ENCODE measurements around the gene SKAP2. TPM values are rescaled to one million over a fixed set of nuclear protein-coding genes. Genes with fewer than 3 reads are reported as not detected.

Gene SKAP2
- total RNA-seq, 2 experiments from 2014 or later: 7.8 to 10.4 TPM

DNA sequence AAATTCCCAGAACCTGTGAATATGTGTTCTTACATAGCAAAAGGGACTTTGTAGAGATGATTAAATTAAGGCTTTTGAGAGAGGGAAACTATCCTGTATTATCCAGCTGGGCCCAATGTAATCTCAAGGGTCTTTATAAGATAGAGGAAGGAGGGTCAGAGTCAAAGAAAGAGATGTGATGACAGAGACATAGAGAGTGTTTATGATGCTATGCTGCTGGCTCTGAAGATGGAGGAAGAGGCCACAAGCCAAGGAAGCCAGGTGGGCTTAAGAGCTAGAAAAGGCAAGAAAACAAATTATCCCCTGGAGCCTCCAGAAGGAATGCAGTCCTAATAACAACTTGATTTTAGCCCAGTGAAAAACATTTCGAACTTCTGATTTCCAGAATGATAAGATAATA, 15.3 kb upstream of the SKAP2 start:
- Mint-ChIP-seq H3K27me3 (peaks cover 5% of the 10 kb centered on the region), H3K9me3 (ENCODE audit: low read depth) (peaks cover 2% of the 10 kb centered on the region), H3K4me3 (no peak overlapping the region), H3K27ac (no peak overlapping the region), H3K4me1 (no peaks in the 10 kb centered on the region), H3K36me3 (ENCODE audit: low read depth) (no peaks in the 10 kb centered on the region)
- no peak for DNase-seq
- ChIA-PET POLR2A (no interaction called here), CTCF (no interaction called here)
- ATAC-seq: no peak
- intact Hi-C loops (cut with DNase I, micrococcal nuclease): no loop called here

- Mint-ChIP-seq H3K9me3 (ENCODE audit: low read depth) (peaks cover 2% of the 10 kb centered on the region), H3K27me3 (peaks cover 31% of the 10 kb centered on the region), H3K4me1 (peaks cover 11% of the 10 kb centered on the region), H3K36me3 (ENCODE audit: low read depth) (peaks cover 3% of the 10 kb centered on the region), H3K4me3 (no peak overlapping the region), H3K27ac (no peak overlapping the region)
- no peak for ATAC-seq
- intact Hi-C loops (cut with DNase I, micrococcal nuclease): loop anchor here (5.0 to 10.0 kb wide), 2 partner anchors 163 to 1014 kb away; no protein-coding TSS in a partner anchor
- no peak for DNase-seq
- CTCF ChIA-PET: no interaction called here
- POLR2A ChIA-PET: no interaction called here
These were observed 4.6 kb upstream of the SKAP2 start for GRCh38 chr7:26868841-26869495.

DNA sequence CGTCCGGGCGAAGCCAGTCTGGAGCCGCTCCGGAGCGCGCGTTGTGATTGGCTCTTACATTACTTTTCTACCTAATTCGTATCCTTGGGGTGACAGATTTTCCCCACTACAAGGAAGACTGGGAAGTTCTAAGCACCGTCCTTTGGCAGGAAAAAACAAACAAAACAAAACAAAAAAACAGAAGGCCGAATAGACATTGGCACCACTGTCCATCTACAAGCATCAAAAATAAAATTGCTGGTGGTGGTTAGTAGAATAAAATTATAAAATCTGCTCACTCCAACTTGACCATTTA, 651 bp upstream of the SKAP2 start:
- CTCF ChIA-PET: interaction anchor here (0.9 kb wide), 1 partner anchor 331 kb away, joined by 3 read pairs; no protein-coding TSS in a partner anchor
- H3K27ac Mint-ChIP-seq: peak overlapping the region; percentile 83
- peaks cover 17% of the 10 kb centered on the region for H3K4me1 Mint-ChIP-seq
- H3K4me3 Mint-ChIP-seq: peak overlapping the region; percentile 86
- peaks cover 3% of the 10 kb centered on the region for H3K36me3 Mint-ChIP-seq (ENCODE audit: low read depth)
- DNase-seq (no peak), ATAC-seq (peak; percentile 36)
- POLR2A ChIA-PET: no interaction called here
- H3K27me3 Mint-ChIP-seq: peaks cover 38% of the 10 kb centered on the region
- intact Hi-C loops (cut with DNase I, micrococcal nuclease): loop anchor here (1.0 to 10.0 kb wide), 3 partner anchors 167 to 1010 kb away; no protein-coding TSS in a partner anchor
- H3K9me3 Mint-ChIP-seq (ENCODE audit: low read depth): peaks cover 2% of the 10 kb centered on the region

DNA sequence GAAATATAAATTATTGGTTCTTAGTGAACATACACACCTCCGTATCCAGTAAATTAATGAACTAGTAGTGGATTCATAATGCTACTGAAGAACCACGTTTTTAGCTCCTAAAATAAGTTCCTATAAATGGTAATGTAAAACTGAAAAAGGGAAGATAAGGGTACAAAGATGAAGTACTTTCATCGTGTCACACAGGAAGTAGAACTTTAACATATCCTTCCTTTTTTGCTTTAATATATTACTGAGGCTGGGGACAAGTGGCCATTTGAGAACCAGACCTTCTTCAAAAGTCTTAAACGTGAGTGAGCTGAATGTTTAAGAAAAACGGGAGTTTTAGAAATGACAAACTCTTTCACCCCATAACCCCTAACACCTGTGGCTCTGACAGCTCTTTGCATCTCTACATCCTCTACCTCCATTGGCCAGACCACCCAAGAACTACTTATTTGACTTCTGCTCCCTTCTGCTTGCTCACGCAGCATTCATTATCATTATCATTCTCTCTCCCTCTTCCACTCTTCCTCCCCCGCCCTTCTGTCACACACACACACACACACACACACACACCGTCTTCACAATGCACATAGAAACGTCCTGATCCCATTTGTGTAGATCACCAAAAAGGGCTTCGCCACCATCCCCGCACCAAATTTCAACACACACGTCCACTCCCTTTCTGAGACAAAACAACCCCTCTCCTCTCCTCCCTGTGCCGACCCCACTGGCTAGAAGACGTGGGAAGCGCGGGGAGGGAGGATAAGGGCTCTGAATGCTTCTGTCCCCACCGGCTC, 677 bp downstream of the SKAP2 start:
- H3K9me3 Mint-ChIP-seq (ENCODE audit: low read depth): peaks cover 2% of the 10 kb centered on the region
- no peak for DNase-seq
- H3K4me3 Mint-ChIP-seq: peak overlapping the region; percentile 86
- ChIA-PET CTCF (interaction anchor here (1.1 to 1.3 kb wide), 2 partner anchors 287 to 297 kb away, joined by 3 to 5 read pairs; no protein-coding TSS in a partner anchor), POLR2A (interaction anchor here (0.7 kb wide), 1 partner anchor 66 kb away, joined by 5 read pairs; no protein-coding TSS in a partner anchor)
- peaks cover 36% of the 10 kb centered on the region for H3K27me3 Mint-ChIP-seq
- peaks cover 3% of the 10 kb centered on the region for H3K36me3 Mint-ChIP-seq (ENCODE audit: low read depth)
- peaks cover 17% of the 10 kb centered on the region for H3K4me1 Mint-ChIP-seq
- intact Hi-C loops (cut with DNase I, micrococcal nuclease): loop anchor here (1.0 to 10.0 kb wide), 6 partner anchors 233 to 1009 kb away; partner anchors contain the start of genes HOXA1 (in 1 of the 2) and TAX1BP1 (in 1 of the 2)
- peak overlapping the region; percentile 83 for H3K27ac Mint-ChIP-seq
- ATAC-seq: peak; percentile 27

GRCh38 chr7:26862834-26863233, 1.6 kb downstream of the SKAP2 start:
- ATAC-seq: no peak
- POLR2A ChIA-PET: no interaction called here

GRCh38 chr7:26861050-26861449, 3.3 kb downstream of the SKAP2 start:
- POLR2A ChIA-PET: interaction anchor here (0.6 kb wide), 1 partner anchor 312 kb away, joined by 7 read pairs; no protein-coding TSS in a partner anchor
- DNase-seq: no peak
- Mint-ChIP-seq H3K9me3 (ENCODE audit: low read depth) (peaks cover 2% of the 10 kb centered on the region), H3K4me1 (peaks cover 26% of the 10 kb centered on the region), H3K27ac (no peak overlapping the region), H3K4me3 (no peak overlapping the region), H3K36me3 (ENCODE audit: low read depth) (peaks cover 3% of the 10 kb centered on the region), H3K27me3 (peaks cover 49% of the 10 kb centered on the region)
- CTCF ChIA-PET: interaction anchor here (0.6 kb wide), 1 partner anchor 177 kb away, joined by 3 read pairs; no protein-coding TSS in a partner anchor
- intact Hi-C loops (cut with DNase I, micrococcal nuclease): loop anchor here (5.0 to 10.0 kb wide), 3 partner anchors 236 to 1006 kb away; partner anchors contain the start of gene HOXA1 (in 1 of the 2)
- no peak for ATAC-seq

More at GRCh38 chr7:26862834-26863233, 1.6 kb downstream of the SKAP2 start:
- H3K27me3 Mint-ChIP-seq: peaks cover 43% of the 10 kb centered on the region
- no peak overlapping the region for H3K4me3 Mint-ChIP-seq
- peaks cover 3% of the 10 kb centered on the region for H3K36me3 Mint-ChIP-seq (ENCODE audit: low read depth)
- H3K4me1 Mint-ChIP-seq: peaks cover 20% of the 10 kb centered on the region
- intact Hi-C loops (cut with DNase I, micrococcal nuclease): loop anchor here (5.0 to 10.0 kb wide), 3 partner anchors 234 to 1008 kb away; partner anchors contain the start of gene HOXA1 (in 1 of the 2)
- CTCF ChIA-PET: interaction anchor here (1.1 to 1.3 kb wide), 2 partner anchors 288 to 298 kb away, joined by 3 to 5 read pairs; no protein-coding TSS in a partner anchor
- DNase-seq: no peak
- peaks cover 2% of the 10 kb centered on the region for H3K9me3 Mint-ChIP-seq (ENCODE audit: low read depth)
- no peak overlapping the region for H3K27ac Mint-ChIP-seq

- Mint-ChIP-seq H3K4me1 (peaks cover 26% of the 10 kb centered on the region), H3K36me3 (ENCODE audit: low read depth) (peaks cover 1% of the 10 kb centered on the region), H3K27me3 (peaks cover 51% of the 10 kb centered on the region), H3K27ac (no peak overlapping the region), H3K4me3 (no peak overlapping the region), H3K9me3 (ENCODE audit: low read depth) (no peaks in the 10 kb centered on the region)
- DNase-seq: no peak
- ChIA-PET CTCF (no interaction called here), POLR2A (no interaction called here)
- intact Hi-C loops (cut with DNase I, micrococcal nuclease): loop anchor here (5.0 to 10.0 kb wide), 3 partner anchors 237 to 1006 kb away; partner anchors contain the start of gene HOXA1 (in 1 of the 2)
- no peak for ATAC-seq
These were observed 4.0 kb downstream of the SKAP2 start for GRCh38 chr7:26860361-26860760.

- H3K4me1 Mint-ChIP-seq: peaks cover 19% of the 10 kb centered on the region
- no peak overlapping the region for H3K27ac Mint-ChIP-seq
- peaks cover 54% of the 10 kb centered on the region for H3K27me3 Mint-ChIP-seq
- peaks cover under 1% of the 10 kb centered on the region for H3K36me3 Mint-ChIP-seq (ENCODE audit: low read depth)
- DNase-seq (no peak), ATAC-seq (no peak)
- no peak overlapping the region for H3K4me3 Mint-ChIP-seq
- ChIA-PET POLR2A (no interaction called here), CTCF (interaction anchor here (0.6 kb wide), 1 partner anchor 16 kb away, joined by 3 read pairs; no protein-coding TSS in a partner anchor)
- no peaks in the 10 kb centered on the region for H3K9me3 Mint-ChIP-seq (ENCODE audit: low read depth)
- intact Hi-C loops (cut with DNase I, micrococcal nuclease): loop anchor here (5.0 to 10.0 kb wide), 3 partner anchors 238 to 1005 kb away; partner anchors contain the start of gene HOXA1 (in 1 of the 2)
These were observed 4.7 kb downstream of the SKAP2 start for GRCh38 chr7:26859720-26860119.

DNA sequence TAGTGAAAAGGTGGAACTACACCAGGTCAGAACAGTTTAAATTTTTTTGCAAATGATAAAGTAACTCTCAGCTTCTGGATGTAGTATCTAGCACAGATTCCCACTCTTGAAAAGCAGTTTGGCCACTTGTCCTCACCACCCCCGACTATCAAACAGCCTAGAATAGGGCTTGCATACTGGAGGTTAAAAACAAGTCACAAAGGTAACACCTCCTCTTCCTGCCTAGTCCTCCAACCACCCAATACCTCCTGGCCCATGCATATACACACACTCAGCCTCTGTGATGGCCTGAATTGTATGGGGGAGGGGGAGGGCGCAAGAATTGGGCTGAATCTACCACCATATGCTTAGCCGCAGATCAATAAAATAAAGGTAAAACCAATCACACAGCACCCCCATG, 5.7 kb downstream of the SKAP2 start:
- intact Hi-C loops (cut with DNase I, micrococcal nuclease): no loop called here
- Mint-ChIP-seq H3K4me3 (no peak overlapping the region), H3K27me3 (peaks cover 53% of the 10 kb centered on the region), H3K4me1 (peaks cover 13% of the 10 kb centered on the region), H3K9me3 (ENCODE audit: low read depth) (no peaks in the 10 kb centered on the region), H3K36me3 (ENCODE audit: low read depth) (no peaks in the 10 kb centered on the region), H3K27ac (no peak overlapping the region)
- POLR2A ChIA-PET: no interaction called here
- DNase-seq (no peak), ATAC-seq (no peak)
- CTCF ChIA-PET: interaction anchor here (0.6 kb wide), 1 partner anchor 337 kb away, joined by 3 read pairs; no protein-coding TSS in a partner anchor

GRCh38 chr7:26858241-26858715, 6.1 kb downstream of the SKAP2 start:
- H3K9me3 Mint-ChIP-seq (ENCODE audit: low read depth): no peaks in the 10 kb centered on the region

DNA sequence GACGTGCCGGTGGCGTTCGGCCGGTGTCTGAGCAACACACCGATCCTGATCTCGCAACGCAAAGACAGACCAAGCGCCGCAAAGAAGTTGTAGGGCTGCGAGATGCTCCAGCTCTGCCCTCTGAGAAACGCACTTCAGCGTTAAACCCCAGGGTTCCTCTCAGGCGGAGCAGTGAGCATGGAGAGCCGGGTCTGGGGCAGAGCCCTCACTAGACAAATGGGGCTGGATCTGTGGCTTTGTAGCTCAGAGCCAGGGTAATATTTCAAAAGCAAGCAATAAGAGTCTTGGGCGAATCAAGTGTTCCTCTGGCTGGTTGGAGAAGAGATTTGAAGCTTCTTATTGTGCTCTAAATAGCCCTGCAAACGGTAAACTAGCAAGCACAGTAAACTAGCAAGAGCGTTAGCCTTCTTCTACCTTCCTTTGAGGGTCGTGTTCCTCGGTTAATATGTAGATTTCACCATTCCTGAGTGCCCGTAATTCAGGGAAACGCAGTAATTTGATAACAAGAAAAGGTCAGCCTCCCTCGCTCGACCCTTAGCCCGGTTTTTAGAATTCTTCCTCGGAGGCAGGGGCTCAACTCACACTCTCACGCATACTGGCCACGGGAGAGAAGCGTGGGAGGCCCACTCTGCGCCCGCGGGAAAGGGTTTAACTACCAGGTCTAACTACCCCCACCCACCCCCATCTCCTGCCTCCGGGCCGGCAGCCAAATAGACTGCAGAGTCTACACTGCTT, 6.7 kb downstream of the SKAP2 start:
- ChIA-PET CTCF (interaction anchor here (0.6 to 5.2 kb wide), 3 partner anchors 163 to 304 kb away, joined by 3 to 25 read pairs (median 3); no protein-coding TSS in a partner anchor), POLR2A (no interaction called here)
- no peak overlapping the region for H3K27ac Mint-ChIP-seq
- no peaks in the 10 kb centered on the region for H3K9me3 Mint-ChIP-seq (ENCODE audit: low read depth)
- intact Hi-C loops (cut with DNase I, micrococcal nuclease): no loop called here
- no peaks in the 10 kb centered on the region for H3K36me3 Mint-ChIP-seq (ENCODE audit: low read depth)
- peaks cover 52% of the 10 kb centered on the region for H3K27me3 Mint-ChIP-seq
- H3K4me1 Mint-ChIP-seq: peaks cover 9% of the 10 kb centered on the region
- DNase-seq (peak; percentile 17), ATAC-seq (no peak)
- no peak overlapping the region for H3K4me3 Mint-ChIP-seq

More at GRCh38 chr7:26858241-26858715, 6.1 kb downstream of the SKAP2 start:
- DNase-seq (no peak), ATAC-seq (no peak)
- no peak overlapping the region for H3K4me3 Mint-ChIP-seq
- POLR2A ChIA-PET: no interaction called here
- intact Hi-C loops (cut with DNase I, micrococcal nuclease): no loop called here
- peaks cover 53% of the 10 kb centered on the region for H3K27me3 Mint-ChIP-seq
- H3K36me3 Mint-ChIP-seq (ENCODE audit: low read depth): no peaks in the 10 kb centered on the region
- peaks cover 9% of the 10 kb centered on the region for H3K4me1 Mint-ChIP-seq
- H3K27ac Mint-ChIP-seq: no peak overlapping the region
- CTCF ChIA-PET: no interaction called here

Measured in activated CD4-positive, alpha-beta T cell treated with anti-CD3 and anti-CD28 coated beads for 36 hours (primary cell).